ENCODE measurements around the gene CDK5RAP3.

GRCh38 chr17:47968836-47969235 is 2.1 kb upstream of the CDK5RAP3 start:
- no peak for TF ChIP-seq CREB1 (CRISPR knock-in tag; IDR thresholded peaks at IDR 0.05)
- TF ChIP-seq ESRRA (CRISPR knock-in tag; IDR thresholded peaks at IDR 0.05; ENCODE audit: borderline replicate concordance): no peak
- no peak for TF ChIP-seq KAT7 (CRISPR knock-in tag; IDR thresholded peaks at IDR 0.05; ENCODE audit: borderline replicate concordance)
- TF ChIP-seq CTCF (IDR thresholded peaks at IDR 0.05): no peak
- no peak for TF ChIP-seq ELF4 (CRISPR knock-in tag; IDR thresholded peaks at IDR 0.05; ENCODE audit: low read depth)

Measured in WTC11 (cell line).